Stomach (tissue), 4 donors: Measurements from ENCODE around the gene XYLT1.

ENCODE experiments used
- POLR2A ChIP-seq, 4 donors: fragments of 450-650 bp; IDR thresholded peaks; one replicate each; pipeline ENCODE4 v1.6.1; 2016; ENCODE audit warnings: antibody characterized with exemption in 4 of 4, control low read depth in 2 of 4, mild to moderate bottlenecking in 1 of 4, moderate library complexity in 1 of 4
- POLR2AphosphoS5 ChIP-seq, 3 donors: sonication (generic); formaldehyde crosslinking; IDR thresholded peaks; one replicate each; pipeline ENCODE4 v1.6.1; 2016; ENCODE audit warnings: antibody characterized with exemption in 3 of 3

- TF ChIP-seq POLR2AphosphoS5 (IDR thresholded peaks at IDR 0.05) (peak in 2 of 3 donors; percentile 46 to 58), POLR2A (IDR thresholded peaks at IDR 0.05) (no peak)
Observed at GRCh38 chr16:17396762-17397498, 73.8 kb downstream of the XYLT1 start.
